OCI-LY3 (cell line): ENCODE data around the gene LHB.

ENCODE experiments used
- H2AFZ ChIP-seq: fragments of 200-600, 300-600 bp; shearing (Covaris generic); 2 replicates; pipeline ENCODE4 v1.6.0; 2014; ENCODE audit warnings: antibody characterized with exemption, low read depth, low read length
- H3K27ac ChIP-seq: fragments of 200-600, 300-600 bp; sonication (generic); 2 replicates; pipeline ENCODE4 v1.5.1; 2014; ENCODE audit warnings: mild to moderate bottlenecking, low read length, moderate library complexity, mixed read lengths
- H3K27me3 ChIP-seq: fragments of 200-600, 300-600 bp; sonication (generic); 2 replicates; pipeline ENCODE4 v1.6.1; 2014; ENCODE audit warnings: low read depth, low read length, mixed read lengths
- H3K36me3 ChIP-seq: fragments of 200-600, 300-600 bp; sonication (generic); replicated peaks from 2 replicates; pipeline ENCODE3; 2014; ENCODE audit warnings: low read depth, low read length, mixed read lengths
- H3K4me1 ChIP-seq: fragments of 300-600, 200-600 bp; sonication (generic); 2 replicates; pipeline ENCODE4 v1.6.1; 2014; ENCODE audit warnings: low read length, mixed read lengths
- H3K4me2 ChIP-seq: fragments of 200-600, 300-600 bp; sonication (generic); 2 replicates; pipeline ENCODE4 v1.6.1; 2014; ENCODE audit warnings: low read length, mixed read lengths
- H3K4me3 ChIP-seq: fragments of 300-600, 200-600 bp; sonication (generic); 2 replicates; pipeline ENCODE4 v1.5.1; 2014; ENCODE audit warnings: antibody characterized with exemption, mild to moderate bottlenecking, low read length, moderate library complexity
- H3K79me2 ChIP-seq: fragments of 300-600, 200-600 bp; shearing (Covaris generic); 2 replicates; pipeline ENCODE4 v1.6.1; 2014; ENCODE audit warnings: mild to moderate bottlenecking, low read length, mixed read lengths
- H3K9ac ChIP-seq: fragments of 300-600, 200-600 bp; shearing (Covaris generic); 2 replicates; pipeline ENCODE4 v1.6.0; 2014; ENCODE audit warnings: mild to moderate bottlenecking, low read length, moderate library complexity
- H3K9me3 ChIP-seq: fragments of 200-600, 300-600 bp; shearing (Covaris generic); 2 replicates; pipeline ENCODE4 v1.6.1; 2014; ENCODE audit warnings: low read length, mixed read lengths; ENCODE audit not compliant: insufficient read depth
- H4K20me1 ChIP-seq: fragments of 200-600, 300-600 bp; sonication (generic); 2 replicates; pipeline ENCODE4 v1.6.1; 2016; ENCODE audit warnings: low read length, mixed read lengths; ENCODE audit not compliant: insufficient read depth
- EZH2phosphoT487 ChIP-seq: fragments of 200-600 bp; shearing (Covaris generic); IDR thresholded peaks from 2 replicates; pipeline ENCODE4 v1.6.1; 2018; ENCODE audit warnings: antibody characterized with exemption, mixed run types, low read depth
- TF ChIP-seq, protein P1 (sequence below): fragments of 200-600, 300-600 bp; sonication (generic); IDR thresholded peaks from 2 replicates; pipeline ENCODE4 v1.5.1; 2014; ENCODE audit warnings: antibody characterized with exemption, low read length, low read depth

LHB gene

GRCh38 chr19:48970923-48971395 is 45.9 kb downstream of the LHB start:
- Histone ChIP-seq H4K20me1 (peaks cover 16% of the 10 kb centered on the region), H3K27me3 (no peaks in the 10 kb centered on the region), H3K4me2 (peak overlapping the region; percentile 54), H3K9me3 (no peaks in the 10 kb centered on the region), H3K4me3 (no peak overlapping the region), H3K27ac (no peak overlapping the region), H3K79me2 (peaks cover 17% of the 10 kb centered on the region), H3K9ac (no peak overlapping the region), H3K36me3 (peaks cover 53% of the 10 kb centered on the region), H2AFZ (no peak overlapping the region), H3K4me1 (peaks cover 39% of the 10 kb centered on the region)
- TF ChIP-seq EZH2phosphoT487 = no peak
- TF ChIP-seq, protein P1, sequence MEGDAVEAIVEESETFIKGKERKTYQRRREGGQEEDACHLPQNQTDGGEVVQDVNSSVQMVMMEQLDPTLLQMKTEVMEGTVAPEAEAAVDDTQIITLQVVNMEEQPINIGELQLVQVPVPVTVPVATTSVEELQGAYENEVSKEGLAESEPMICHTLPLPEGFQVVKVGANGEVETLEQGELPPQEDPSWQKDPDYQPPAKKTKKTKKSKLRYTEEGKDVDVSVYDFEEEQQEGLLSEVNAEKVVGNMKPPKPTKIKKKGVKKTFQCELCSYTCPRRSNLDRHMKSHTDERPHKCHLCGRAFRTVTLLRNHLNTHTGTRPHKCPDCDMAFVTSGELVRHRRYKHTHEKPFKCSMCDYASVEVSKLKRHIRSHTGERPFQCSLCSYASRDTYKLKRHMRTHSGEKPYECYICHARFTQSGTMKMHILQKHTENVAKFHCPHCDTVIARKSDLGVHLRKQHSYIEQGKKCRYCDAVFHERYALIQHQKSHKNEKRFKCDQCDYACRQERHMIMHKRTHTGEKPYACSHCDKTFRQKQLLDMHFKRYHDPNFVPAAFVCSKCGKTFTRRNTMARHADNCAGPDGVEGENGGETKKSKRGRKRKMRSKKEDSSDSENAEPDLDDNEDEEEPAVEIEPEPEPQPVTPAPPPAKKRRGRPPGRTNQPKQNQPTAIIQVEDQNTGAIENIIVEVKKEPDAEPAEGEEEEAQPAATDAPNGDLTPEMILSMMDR = peak; percentile 99

GRCh38 chr19:48970139-48970766 is 46.6 kb downstream of the LHB start:
- no peak overlapping the region for H3K9ac ChIP-seq
- H3K9me3 ChIP-seq = no peaks in the 10 kb centered on the region
- H3K36me3 ChIP-seq = peaks cover 58% of the 10 kb centered on the region
- H3K4me3 ChIP-seq = no peak overlapping the region
- H3K79me2 ChIP-seq = peaks cover 24% of the 10 kb centered on the region
- H3K4me2 ChIP-seq = peak overlapping the region; percentile 54
- H3K4me1 ChIP-seq = peaks cover 39% of the 10 kb centered on the region
- no peaks in the 10 kb centered on the region for H3K27me3 ChIP-seq
- no peak overlapping the region for H3K27ac ChIP-seq
- TF ChIP-seq EZH2phosphoT487 = no peak
- TF ChIP-seq, protein P1 = no peak
- no peak overlapping the region for H2AFZ ChIP-seq
- H4K20me1 ChIP-seq = peaks cover 21% of the 10 kb centered on the region

GRCh38 chr19:48969276-48970138 is 47.4 kb downstream of the LHB start:
- Histone ChIP-seq H3K27me3 (no peaks in the 10 kb centered on the region), H3K4me3 (no peak overlapping the region), H2AFZ (no peak overlapping the region), H3K27ac (no peak overlapping the region), H3K9ac (no peak overlapping the region), H3K79me2 (peaks cover 29% of the 10 kb centered on the region), H3K9me3 (no peaks in the 10 kb centered on the region), H3K4me2 (no peak overlapping the region), H3K36me3 (peaks cover 57% of the 10 kb centered on the region), H3K4me1 (peaks cover 41% of the 10 kb centered on the region), H4K20me1 (peaks cover 21% of the 10 kb centered on the region)
- TF ChIP-seq EZH2phosphoT487 = no peak
- TF ChIP-seq, protein P1 = no peak

GRCh38 chr19:48968813-48969218 is 48.1 kb downstream of the LHB start:
- H4K20me1 ChIP-seq = peaks cover 21% of the 10 kb centered on the region
- H3K9ac ChIP-seq = no peak overlapping the region
- H2AFZ ChIP-seq = no peak overlapping the region
- H3K36me3 ChIP-seq = peaks cover 51% of the 10 kb centered on the region
- peaks cover 48% of the 10 kb centered on the region for H3K4me1 ChIP-seq
- no peak overlapping the region for H3K4me3 ChIP-seq
- no peaks in the 10 kb centered on the region for H3K27me3 ChIP-seq
- peaks cover 34% of the 10 kb centered on the region for H3K79me2 ChIP-seq
- H3K4me2 ChIP-seq = no peak overlapping the region
- H3K27ac ChIP-seq = no peak overlapping the region
- no peak for TF ChIP-seq EZH2phosphoT487
- TF ChIP-seq, protein P1 = no peak
- no peaks in the 10 kb centered on the region for H3K9me3 ChIP-seq
